Activated T-helper 2 cell treated with anti-CD3 and anti-CD28 coated beads, Interferon-gamma antibody, Interleukin-2, Interleukin-4, amounts not matched to agents 10 μg/mL and 5 μg/mL and 100 μg/mL, durations not matched to agents 14 hours and 24 hours and 36 hours (primary cell): ENCODE measurements around the gene SYNDIG1. TPM values are rescaled to one million over a fixed set of nuclear protein-coding genes. Genes with fewer than 3 reads are reported as not detected.

ENCODE experiments used
- DNase-seq: peaks from one replicate; pipeline ENCODE4 v3.0.0; 2021; ENCODE audit warnings: low spot score
- H3K27ac Mint-ChIP-seq: one replicate; pipeline ENCODE4 v1.8.0; 2021; ENCODE audit warnings: mixed read lengths
- H3K27me3 Mint-ChIP-seq: one replicate; pipeline ENCODE4 v1.8.0; 2021; ENCODE audit warnings: low read depth, mixed read lengths
- H3K36me3 Mint-ChIP-seq: one replicate; pipeline ENCODE4 v1.8.0; 2021; ENCODE audit warnings: low read depth, mixed read lengths
- H3K4me1 Mint-ChIP-seq: one replicate; pipeline ENCODE4 v1.8.0; 2021; ENCODE audit warnings: low read depth, mixed read lengths
- H3K4me3 Mint-ChIP-seq: one replicate; pipeline ENCODE4 v1.8.0; 2021; ENCODE audit warnings: low read depth, mild to moderate bottlenecking, moderate library complexity, mixed read lengths
- H3K9me3 Mint-ChIP-seq: one replicate; pipeline ENCODE4 v1.8.0; 2021; ENCODE audit warnings: mixed read lengths
- intact Hi-C: fragments of 100-400 bp; cut with micrococcal nuclease; formaldehyde crosslinking; loops from one replicate; pipeline ENCODE4 v1.15.1; 2023
- total RNA-seq: library from RNA; stranded (reverse); gene quantifications from 2 replicates; pipeline ENCODE4 v1.2.3, GENCODE V29; 2022

Gene SYNDIG1
- total RNA-seq, 1 donor from 2014 or later, result not detected

GRCh38 chr20:24694157-24694726 is 224.8 kb downstream of the SYNDIG1 start:
- no peaks in the 10 kb centered on the region for H3K4me1 Mint-ChIP-seq
- H3K27ac Mint-ChIP-seq, result no peak overlapping the region
- DNase-seq, result no peak
- no peaks in the 10 kb centered on the region for H3K9me3 Mint-ChIP-seq
- intact Hi-C loops, result no loop called here
- H3K27me3 Mint-ChIP-seq, result peaks cover 5% of the 10 kb centered on the region
- H3K36me3 Mint-ChIP-seq, result no peaks in the 10 kb centered on the region
- no peak overlapping the region for H3K4me3 Mint-ChIP-seq

- intact Hi-C loops, result no loop called here
- Mint-ChIP-seq H3K27ac (no peak overlapping the region), H3K9me3 (no peaks in the 10 kb centered on the region), H3K27me3 (no peaks in the 10 kb centered on the region), H3K36me3 (no peaks in the 10 kb centered on the region), H3K4me1 (no peaks in the 10 kb centered on the region), H3K4me3 (no peak overlapping the region)
- no peak for DNase-seq
Observed at GRCh38 chr20:24694727-24695528, 225.5 kb downstream of the SYNDIG1 start.

GRCh38 chr20:24695529-24696225 is 226.2 kb downstream of the SYNDIG1 start:
- DNase-seq, result no peak
- H3K9me3 Mint-ChIP-seq, result no peaks in the 10 kb centered on the region
- no peak overlapping the region for H3K27ac Mint-ChIP-seq
- H3K27me3 Mint-ChIP-seq, result no peaks in the 10 kb centered on the region
- intact Hi-C loops, result no loop called here
- H3K36me3 Mint-ChIP-seq, result no peaks in the 10 kb centered on the region
- no peak overlapping the region for H3K4me3 Mint-ChIP-seq
- H3K4me1 Mint-ChIP-seq, result no peaks in the 10 kb centered on the region

GRCh38 chr20:24696396-24696795 is 227.0 kb downstream of the SYNDIG1 start:
- intact Hi-C loops, result no loop called here

GRCh38 chr20:24697411-24697810 is 228.0 kb downstream of the SYNDIG1 start:
- Mint-ChIP-seq H3K27me3 (no peaks in the 10 kb centered on the region), H3K4me3 (no peak overlapping the region), H3K4me1 (no peaks in the 10 kb centered on the region), H3K27ac (no peak overlapping the region), H3K36me3 (no peaks in the 10 kb centered on the region), H3K9me3 (no peaks in the 10 kb centered on the region)
- no peak for DNase-seq
- intact Hi-C loops, result no loop called here

More at GRCh38 chr20:24696396-24696795, 227.0 kb downstream of the SYNDIG1 start:
- no peak overlapping the region for H3K27ac Mint-ChIP-seq
- no peaks in the 10 kb centered on the region for H3K36me3 Mint-ChIP-seq
- H3K9me3 Mint-ChIP-seq, result no peaks in the 10 kb centered on the region
- no peaks in the 10 kb centered on the region for H3K4me1 Mint-ChIP-seq
- no peak overlapping the region for H3K4me3 Mint-ChIP-seq
- no peaks in the 10 kb centered on the region for H3K27me3 Mint-ChIP-seq
- no peak for DNase-seq

GRCh38 chr20:24698189-24698588 is 228.8 kb downstream of the SYNDIG1 start:
- DNase-seq, result no peak
- no peak overlapping the region for H3K4me3 Mint-ChIP-seq
- H3K27me3 Mint-ChIP-seq, result no peaks in the 10 kb centered on the region
- no peaks in the 10 kb centered on the region for H3K4me1 Mint-ChIP-seq
- H3K9me3 Mint-ChIP-seq, result no peaks in the 10 kb centered on the region
- H3K27ac Mint-ChIP-seq, result no peak overlapping the region
- intact Hi-C loops, result no loop called here
- no peaks in the 10 kb centered on the region for H3K36me3 Mint-ChIP-seq

GRCh38 chr20:24698706-24699206 is 229.3 kb downstream of the SYNDIG1 start:
- Mint-ChIP-seq H3K4me1 (no peaks in the 10 kb centered on the region), H3K9me3 (no peaks in the 10 kb centered on the region), H3K27ac (no peak overlapping the region), H3K4me3 (no peak overlapping the region), H3K36me3 (no peaks in the 10 kb centered on the region), H3K27me3 (no peaks in the 10 kb centered on the region)
- intact Hi-C loops, result no loop called here
- no peak for DNase-seq

- no peak overlapping the region for H3K4me3 Mint-ChIP-seq
- no peaks in the 10 kb centered on the region for H3K4me1 Mint-ChIP-seq
- no peaks in the 10 kb centered on the region for H3K27me3 Mint-ChIP-seq
- no peak overlapping the region for H3K27ac Mint-ChIP-seq
- intact Hi-C loops, result no loop called here
- no peak for DNase-seq
- H3K9me3 Mint-ChIP-seq, result no peaks in the 10 kb centered on the region
- H3K36me3 Mint-ChIP-seq, result no peaks in the 10 kb centered on the region
Observed at GRCh38 chr20:24699321-24700165, 230.1 kb downstream of the SYNDIG1 start.

GRCh38 chr20:24700166-24700860 is 230.9 kb downstream of the SYNDIG1 start:
- Mint-ChIP-seq H3K9me3 (no peaks in the 10 kb centered on the region), H3K27me3 (no peaks in the 10 kb centered on the region), H3K36me3 (no peaks in the 10 kb centered on the region), H3K4me3 (no peak overlapping the region), H3K4me1 (no peaks in the 10 kb centered on the region), H3K27ac (no peak overlapping the region)
- intact Hi-C loops, result no loop called here
- no peak for DNase-seq

GRCh38 chr20:24701027-24701426 is 231.6 kb downstream of the SYNDIG1 start:
- Mint-ChIP-seq H3K27ac (no peak overlapping the region), H3K4me1 (no peaks in the 10 kb centered on the region), H3K27me3 (no peaks in the 10 kb centered on the region), H3K9me3 (no peaks in the 10 kb centered on the region), H3K36me3 (no peaks in the 10 kb centered on the region), H3K4me3 (no peak overlapping the region)
- intact Hi-C loops, result no loop called here
- no peak for DNase-seq

GRCh38 chr20:24701668-24702067 is 232.2 kb downstream of the SYNDIG1 start:
- intact Hi-C loops, result no loop called here

More at GRCh38 chr20:24701668-24702067, 232.2 kb downstream of the SYNDIG1 start:
- Mint-ChIP-seq H3K4me3 (no peak overlapping the region), H3K36me3 (no peaks in the 10 kb centered on the region), H3K4me1 (no peaks in the 10 kb centered on the region), H3K9me3 (no peaks in the 10 kb centered on the region), H3K27ac (no peak overlapping the region), H3K27me3 (no peaks in the 10 kb centered on the region)
- no peak for DNase-seq
